CD4-positive, alpha-beta T cell treated with Interleukin-15 for 4 hours (primary cell): ENCODE data around the gene HOXA4.

Experiments used
- DNase-seq: peaks from one replicate; pipeline ENCODE4 v3.0.0-alpha.2; 2020; ENCODE audit warnings: low spot score

Gene HOXA4

GRCh38 chr7:27146491-27147198, 16.1 kb upstream of the HOXA4 start:
- DNase-seq, result no peak

DNA sequence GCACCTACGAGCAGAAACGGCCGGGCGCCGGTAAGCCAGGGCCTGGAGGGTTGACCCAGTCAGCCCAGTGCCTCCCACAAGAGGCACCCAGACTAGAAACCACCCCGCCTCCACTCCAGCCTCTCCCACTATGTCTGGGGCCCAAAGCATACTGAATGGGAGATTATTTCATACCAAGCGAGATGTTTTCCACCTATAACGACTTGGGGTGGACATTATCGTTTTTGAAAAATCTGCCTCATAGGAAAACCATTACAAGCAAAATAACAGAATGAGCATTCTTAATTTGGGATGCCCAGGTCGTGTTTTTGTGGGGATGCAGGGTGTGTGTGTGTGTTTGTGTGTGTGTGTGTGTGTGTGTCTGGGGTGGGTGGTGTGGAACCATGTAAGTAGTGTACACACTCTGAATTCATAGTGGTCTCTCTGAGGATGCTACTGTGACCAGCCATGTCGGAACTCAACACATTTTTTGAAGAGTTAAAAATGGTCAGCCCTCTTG, 15.4 kb upstream of the HOXA4 start:
- no peak for DNase-seq

DNA sequence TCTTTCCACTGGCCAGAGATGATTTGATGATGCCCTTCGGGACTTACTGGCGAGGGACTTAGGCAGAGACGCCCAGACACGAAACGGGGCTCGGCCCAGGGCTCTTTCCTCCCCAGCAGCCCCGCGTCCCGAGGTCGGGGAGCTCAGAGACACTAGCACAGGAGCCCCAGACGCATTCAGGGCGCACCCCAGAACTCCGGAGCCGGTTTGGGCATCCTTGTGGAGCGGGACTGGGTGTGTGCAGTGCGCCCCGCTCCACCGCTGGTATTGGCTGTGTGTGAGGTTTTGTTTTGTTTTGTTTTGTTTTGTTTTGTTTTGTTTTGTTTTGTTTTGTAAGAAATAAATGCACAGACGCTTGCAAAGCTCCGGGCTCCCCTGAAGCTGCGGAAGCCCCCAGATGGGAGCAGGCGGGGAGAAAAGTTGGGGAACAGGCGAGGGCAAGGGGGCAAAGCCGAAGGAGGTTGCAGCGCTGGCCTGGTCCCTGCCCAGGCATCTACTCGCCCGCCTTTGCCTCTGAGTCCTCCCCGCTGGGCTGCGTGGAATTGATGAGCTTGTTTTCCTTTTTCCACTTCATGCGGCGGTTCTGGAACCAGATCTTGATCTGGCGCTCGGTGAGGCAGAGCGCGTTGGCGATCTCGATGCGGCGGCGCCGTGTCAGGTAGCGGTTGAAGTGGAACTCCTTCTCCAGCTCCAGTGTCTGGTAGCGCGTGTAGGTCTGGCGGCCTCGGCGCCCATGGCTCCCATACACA, 14.8 kb upstream of the HOXA4 start:
- DNase-seq, result no peak

DNA sequence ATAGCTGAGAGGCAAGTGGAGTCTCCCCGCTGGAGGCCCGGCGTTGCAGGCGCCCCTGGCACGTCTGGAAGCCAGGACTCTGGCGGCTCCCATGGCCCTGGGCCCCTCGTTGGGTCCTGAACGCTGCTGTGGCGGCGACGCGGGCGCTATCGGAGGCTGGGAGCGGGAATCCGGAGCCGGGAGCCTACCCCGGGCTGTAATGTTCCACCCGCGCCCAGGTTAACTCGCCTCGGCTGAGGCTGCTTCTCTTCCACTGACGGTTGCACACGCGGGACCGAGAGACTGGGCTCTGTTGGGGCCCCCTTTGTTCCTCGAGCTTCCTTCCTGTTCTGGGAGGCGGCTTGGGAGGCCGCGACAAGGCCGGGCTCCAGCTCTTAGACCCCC, 14.2 kb upstream of the HOXA4 start:
- DNase-seq, result no peak

DNA sequence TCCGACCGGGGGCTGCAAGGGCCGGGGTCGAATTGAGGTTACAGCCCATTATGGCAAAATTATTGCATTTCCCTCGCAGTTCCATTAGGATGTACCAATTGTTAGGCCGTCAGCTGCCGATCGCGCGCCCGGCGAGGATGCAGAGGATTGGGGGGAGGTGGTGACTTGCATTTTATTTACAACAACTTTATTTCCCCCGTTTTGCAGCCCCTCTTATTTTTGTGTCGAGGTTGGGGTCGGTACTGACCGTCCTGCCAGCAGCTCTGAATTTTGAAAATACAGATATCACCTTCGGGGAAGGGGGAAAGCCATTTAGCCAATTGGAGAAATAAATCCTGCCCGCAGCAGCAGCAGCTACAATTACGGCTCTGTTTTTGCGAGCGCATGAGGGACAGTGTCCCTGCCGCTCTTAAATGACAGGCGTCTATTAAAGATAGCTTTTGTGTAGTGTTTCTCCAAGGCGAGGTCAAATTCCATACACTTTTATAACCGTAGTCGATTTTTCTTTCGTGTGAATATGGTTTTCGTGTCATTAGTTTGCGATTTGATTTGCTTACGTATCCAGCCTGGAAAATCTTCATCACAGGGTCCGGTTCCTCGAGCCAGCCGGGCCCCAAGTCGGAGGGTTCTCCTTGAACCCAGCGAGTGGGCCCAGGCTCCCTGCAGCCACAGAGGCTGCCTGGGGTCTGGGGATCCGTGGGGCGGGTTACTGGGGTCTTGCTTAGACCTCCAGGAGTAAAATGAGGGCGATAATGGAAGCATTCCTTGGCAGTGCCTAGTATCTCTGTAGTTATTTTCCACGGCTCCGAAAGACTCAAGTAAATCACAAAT, 13.6 kb upstream of the HOXA4 start:
- no peak for DNase-seq

GRCh38 chr7:27143023-27143949, 12.7 kb upstream of the HOXA4 start, which contains the start of gene HOXA5:
Gene HOXA5, minus strand, starts transcription at chr7:27143681. Its CDS starts 74 bp downstream, at chr7:27143607.
- DNase-seq, result no peak

GRCh38 chr7:27142580-27143022, 12.0 kb upstream of the HOXA4 start:
- no peak for DNase-seq

DNA sequence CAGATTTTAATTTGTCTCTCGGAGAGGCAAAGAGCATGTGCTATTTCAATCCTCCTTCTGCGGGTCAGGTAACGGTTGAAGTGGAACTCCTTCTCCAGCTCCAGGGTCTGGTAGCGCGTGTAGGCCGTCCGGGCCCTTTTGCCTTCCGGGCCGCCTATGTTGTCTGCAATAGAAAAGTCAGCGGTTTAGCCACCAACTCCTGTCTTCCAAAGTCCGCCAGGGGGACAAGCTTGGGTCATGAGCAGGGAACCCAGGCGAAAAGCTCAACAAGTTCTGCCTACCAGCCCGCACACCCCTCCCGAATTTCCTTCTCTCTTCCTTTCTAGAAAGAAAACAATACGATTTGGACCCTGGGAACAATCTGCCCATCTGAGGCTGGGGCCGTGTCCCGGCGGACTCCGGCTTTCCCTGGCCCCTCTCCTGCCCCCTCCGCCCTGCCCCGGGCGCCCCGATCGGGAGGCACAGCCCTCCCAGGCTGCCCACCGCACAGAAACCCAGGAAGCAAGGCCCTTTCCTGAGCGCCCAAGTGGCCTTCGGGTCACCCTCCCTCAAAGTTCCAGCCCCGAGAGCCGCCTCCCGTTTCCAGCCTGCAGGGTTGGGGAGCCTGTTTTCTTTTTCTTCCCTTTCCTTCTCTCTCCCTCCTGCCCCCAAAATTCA, 11.5 kb upstream of the HOXA4 start:
- no peak for DNase-seq

DNA sequence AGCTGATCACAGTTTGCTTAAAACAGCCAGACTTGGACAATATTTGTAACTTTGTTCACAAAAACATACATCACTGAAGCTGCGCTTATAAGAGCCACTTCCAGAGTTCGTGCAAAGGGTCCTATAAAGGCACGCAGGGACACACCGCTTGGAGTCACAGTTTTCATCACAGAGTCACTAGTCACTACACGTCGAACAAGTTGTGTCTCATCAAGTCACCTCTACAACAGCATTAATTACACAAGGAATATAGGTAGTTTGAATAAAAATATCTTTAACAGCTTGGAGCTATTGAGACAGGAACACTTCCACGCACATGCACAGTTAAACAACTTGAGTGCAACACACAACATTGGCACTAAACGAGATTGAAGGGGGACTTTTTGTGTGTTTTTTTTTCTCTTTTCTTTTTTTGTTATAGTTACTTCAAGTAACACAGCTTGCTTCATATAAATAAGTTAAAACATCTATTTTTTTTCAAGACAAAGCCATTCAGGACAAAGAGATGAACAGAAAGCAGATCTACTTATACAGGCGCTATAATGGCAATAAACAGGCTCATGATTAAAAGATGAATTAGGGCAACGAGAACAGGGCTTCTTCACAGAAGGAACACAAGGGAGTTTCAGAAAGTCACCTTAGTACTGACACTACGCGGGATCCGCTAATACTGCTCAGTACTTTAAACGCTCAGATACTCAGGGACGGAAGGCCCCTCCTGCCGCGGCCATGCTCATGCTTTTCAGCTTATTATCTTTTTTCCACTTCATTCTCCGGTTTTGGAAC, 10.8 kb upstream of the HOXA4 start:
- no peak for DNase-seq

GRCh38 chr7:27140126-27140857, 9.7 kb upstream of the HOXA4 start:
- no peak for DNase-seq

GRCh38 chr7:27139334-27140125, 9.0 kb upstream of the HOXA4 start:
- no peak for DNase-seq

DNA sequence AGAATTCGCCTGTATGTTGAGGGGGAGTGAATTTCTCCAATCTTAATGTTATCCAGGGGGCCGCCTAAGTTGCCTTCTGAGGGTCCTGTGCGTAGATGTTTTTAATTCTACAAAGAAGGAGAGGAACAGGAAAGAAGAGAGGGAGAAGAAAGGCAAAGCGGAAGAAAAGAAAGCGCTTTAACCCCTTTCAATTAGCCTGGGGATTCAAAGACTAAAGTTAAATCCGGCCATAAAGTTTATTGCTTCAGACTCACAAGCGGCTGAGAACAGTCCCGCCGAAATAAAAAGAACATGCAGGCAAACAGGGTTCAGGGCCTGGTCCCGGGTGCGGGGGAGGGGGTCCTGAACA, 8.4 kb upstream of the HOXA4 start:
- no peak for DNase-seq

DNA sequence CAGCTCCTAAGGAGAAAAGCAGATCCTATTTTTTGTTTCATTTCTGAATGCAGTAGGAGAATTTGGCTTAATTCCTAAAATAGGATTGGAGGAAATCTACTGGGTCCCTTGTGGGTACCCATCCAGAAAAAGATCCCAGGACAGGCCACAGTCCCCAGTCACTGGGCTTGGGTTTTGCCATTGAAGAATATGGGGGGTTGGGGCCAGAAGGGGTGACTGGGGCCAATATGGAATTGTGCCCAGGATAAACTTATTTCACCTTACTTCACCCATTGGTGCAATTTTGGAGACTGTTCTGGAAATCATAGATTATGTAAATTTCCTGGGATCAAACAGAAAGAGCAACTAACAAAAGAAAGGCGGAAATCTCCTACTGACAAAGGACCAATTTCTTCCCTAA, 7.9 kb upstream of the HOXA4 start:
- no peak for DNase-seq

- no peak for DNase-seq
Observed at GRCh38 chr7:27137640-27138315, 7.2 kb upstream of the HOXA4 start.

- DNase-seq, result no peak
Observed at GRCh38 chr7:27134392-27134791, 3.8 kb upstream of the HOXA4 start.

- no peak for DNase-seq
Observed at GRCh38 chr7:27133409-27134231, 3.1 kb upstream of the HOXA4 start.

GRCh38 chr7:27132978-27133377, 2.4 kb upstream of the HOXA4 start:
- DNase-seq, result no peak
